HG03196 (cell line): ENCODE results near the gene OR7G2.

Source experiments
- ATAC-seq: cut with Tn5 transposase; IDR thresholded peaks from one replicate; pipeline ENCODE4 v1.9.1; 2021; ENCODE audit not compliant: unreplicated experiment

OR7G2 gene

DNA sequence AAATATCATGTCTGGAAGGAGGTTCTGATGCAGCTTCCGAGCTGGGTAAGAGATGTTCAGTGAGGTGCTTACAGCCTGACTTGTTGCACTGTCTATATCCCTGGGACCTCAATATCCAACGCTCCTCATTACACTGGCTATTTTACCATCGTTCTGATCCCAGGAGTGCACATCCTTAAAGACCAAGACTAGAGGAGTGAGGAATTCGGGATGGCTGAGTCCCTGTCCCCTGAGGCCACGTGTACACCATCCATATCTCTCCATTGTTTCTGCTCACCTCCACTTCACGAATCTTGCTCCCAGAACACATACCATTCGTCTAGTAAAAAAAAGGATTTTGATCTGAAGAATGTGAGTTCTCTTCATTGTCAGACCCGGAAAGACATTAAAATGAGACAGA is at the start of gene OR7G2:
OR7G2 (minus strand) TSS at position 101 of the 400 bp plus-strand sequence. CDS start 4,232 bp downstream, outside the sequence.
- ATAC-seq: no peak

DNA sequence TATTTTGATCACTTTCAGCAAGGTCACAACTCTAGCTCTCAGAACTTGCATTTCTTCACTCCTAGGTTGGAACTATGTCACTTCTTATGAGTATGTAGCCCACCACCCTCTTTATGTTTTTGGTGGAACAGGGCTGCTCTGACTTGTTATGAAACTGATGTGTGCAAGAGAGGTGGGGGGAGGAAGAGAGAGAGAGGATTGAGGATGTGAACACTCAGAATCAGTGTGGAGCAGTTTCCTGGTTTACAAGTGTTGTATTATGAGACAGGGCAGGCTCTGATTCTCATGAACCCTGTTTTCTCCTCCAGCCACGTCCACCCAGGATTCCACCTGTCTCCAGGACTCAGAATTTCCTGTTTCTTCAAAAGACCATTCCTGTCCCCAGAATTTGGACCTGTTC is 49.0 kb upstream of the OR7G2 start:
- no peak for ATAC-seq

DNA sequence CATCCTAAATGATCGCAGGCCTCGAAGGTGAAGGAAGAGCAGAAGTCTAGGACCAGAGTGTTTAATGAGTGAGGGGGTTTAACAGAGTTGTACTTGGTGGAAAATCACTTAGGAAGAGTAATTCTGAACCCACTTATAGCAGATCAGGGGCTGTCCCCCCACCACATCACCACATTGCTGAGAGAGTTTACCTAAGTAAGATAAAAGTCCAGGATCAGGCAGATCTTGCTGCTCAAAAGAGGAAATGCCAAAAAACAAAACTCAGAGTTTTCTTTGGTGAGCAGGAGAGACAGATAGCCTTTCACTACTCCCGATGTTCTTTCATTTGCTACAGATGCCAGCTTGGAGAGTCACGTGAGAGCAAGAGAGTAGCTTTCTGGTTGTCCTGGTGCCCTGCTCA is 48.3 kb upstream of the OR7G2 start:
- ATAC-seq: no peak

DNA sequence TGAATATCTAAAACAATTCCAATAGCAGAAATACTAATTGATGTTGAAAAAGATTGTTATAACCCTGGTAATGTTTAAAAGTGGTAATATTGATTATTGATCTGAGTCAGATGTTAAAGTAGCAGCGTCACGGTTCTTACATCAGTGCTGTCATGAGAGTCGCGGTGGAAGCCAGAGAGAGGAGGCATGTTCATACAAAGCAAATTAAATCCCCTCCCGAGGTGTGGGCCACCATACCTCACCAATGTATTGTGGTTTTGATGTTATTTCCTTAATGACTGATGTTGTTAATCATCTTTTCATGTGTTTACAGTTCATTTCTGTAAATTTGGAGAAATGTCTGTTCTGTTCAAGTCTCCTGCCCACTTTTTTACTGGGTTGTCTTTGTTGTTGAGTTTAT is 44.1 kb upstream of the OR7G2 start:
- ATAC-seq: no peak

DNA sequence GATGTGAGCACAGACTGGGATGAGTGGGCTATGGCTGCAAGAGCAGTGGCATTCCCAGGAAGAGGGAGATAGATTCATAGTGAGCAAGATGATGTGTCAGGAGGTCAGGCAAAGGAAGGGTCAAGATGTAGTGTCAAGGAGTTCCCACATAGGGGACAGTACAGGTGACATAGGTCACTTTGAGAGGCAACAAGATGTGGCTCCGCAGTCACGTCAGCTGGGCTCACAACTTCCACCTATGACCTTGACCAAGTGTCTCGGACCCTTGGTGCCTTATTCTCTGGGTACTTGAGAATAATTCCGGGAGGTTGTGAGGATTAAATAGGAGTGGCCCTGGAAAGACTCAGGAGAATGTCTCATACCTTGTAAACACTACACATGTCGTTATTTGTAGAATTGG is 43.4 kb upstream of the OR7G2 start:
- ATAC-seq: no peak

DNA sequence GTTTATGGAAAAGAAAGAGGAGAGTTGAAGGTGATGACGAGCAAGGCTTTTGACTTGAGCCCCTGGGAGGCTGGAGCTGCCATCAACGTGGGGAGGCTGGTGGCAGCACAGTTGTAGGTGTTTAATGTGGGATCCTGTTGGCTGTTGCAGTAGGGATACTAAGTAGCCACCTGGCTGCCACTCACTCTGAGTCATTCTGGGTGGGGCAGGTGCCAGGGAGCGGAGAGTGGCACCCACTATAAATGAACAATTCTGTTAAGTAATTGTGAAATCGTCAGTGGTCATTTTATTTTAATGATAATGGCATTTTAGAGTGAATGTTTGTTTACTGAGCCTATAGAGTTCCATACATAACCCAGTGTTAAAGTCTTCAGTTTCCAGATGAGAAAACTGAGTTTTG is 42.7 kb upstream of the OR7G2 start:
- ATAC-seq: no peak

DNA sequence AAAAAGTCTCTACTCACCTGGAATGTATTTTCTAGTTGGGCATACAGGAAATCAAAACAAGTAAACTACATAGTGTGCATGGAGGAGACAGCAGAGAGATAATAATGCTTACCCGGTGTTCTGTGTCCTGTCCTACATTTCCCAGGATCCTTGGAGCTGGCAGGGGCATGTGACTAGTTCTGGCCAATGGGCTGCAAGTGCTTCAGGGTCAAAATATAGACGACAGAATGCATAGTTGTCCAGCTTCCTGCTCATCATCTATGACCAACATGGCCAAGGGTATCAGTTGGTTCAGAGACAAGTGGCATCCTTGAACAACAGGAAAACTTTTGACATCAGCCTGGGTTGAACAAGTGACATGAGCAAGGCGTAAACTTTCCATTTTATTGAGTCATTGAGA is 41.4 kb upstream of the OR7G2 start:
- ATAC-seq: no peak

DNA sequence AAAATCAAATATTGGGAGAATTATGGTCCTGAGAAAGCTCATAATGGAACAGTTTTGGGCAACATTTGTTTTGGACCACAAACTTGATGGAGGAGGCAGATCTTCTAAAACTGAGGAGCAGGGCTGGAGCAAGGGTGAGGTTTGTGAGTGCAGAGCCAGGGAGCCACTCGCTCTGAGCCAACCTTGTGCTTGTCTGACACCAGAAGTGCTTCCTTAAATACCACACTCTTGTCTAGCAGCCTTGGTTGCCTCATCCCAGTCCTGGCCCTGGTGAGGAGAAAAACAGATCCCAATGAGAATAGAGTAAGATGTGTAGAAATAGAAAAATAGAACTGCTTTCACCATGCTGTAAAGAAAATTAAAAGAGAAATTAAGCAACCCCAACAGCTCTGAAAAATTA is 39.6 kb upstream of the OR7G2 start:
- ATAC-seq: no peak

DNA sequence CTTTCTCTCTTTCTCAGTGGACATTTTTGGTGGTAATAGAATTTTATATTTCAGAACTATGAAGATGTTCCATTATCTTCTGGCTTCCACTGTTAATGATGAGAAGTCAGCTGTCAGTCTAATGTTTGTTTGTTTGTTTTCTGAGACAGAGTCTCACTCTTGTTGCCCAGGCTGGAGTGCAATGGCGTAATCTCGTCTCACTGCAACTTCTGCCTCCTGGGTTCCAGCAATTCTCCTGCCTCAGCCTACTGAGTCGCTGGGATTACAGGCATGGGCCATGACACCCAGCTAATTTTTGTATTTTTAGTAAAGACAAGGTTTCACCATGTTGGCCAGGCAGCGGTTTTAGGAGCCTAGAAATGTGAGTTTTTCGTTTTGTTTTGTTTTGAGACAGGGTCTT is 37.6 kb upstream of the OR7G2 start:
- ATAC-seq: no peak

DNA sequence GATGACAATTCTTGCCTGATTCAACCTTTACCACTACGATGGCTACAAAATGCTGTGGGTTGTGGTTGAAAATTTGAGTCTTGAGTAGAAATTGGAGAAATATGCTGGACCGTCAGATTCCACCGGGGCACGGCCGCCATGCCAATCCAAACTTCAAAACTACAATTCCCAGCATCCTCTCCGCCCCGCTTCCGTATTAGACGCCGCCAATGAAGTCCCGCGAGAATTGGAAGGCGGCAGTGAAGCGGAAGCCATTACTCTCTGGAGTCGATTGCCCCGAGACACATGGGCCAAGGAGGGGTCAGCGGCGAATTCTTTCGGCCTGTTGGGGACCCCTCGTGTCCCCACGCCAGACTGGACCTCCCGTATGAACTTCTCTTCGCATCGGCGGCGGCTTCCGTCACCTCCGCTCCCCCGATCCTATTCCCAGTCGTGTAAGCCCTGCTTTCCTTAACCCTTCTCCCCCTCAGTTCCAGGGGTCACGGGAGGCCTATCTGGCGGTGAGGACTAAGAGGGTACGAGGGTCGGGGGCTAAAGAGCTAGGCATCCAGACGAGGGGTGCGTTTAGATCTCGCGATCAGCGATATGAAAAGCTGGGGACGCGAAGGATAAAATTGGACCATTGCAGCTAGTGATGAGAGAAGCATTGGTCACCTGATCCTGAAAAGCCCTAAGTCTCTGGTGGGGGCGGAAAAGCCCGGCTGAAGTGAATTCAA is 33.0 kb upstream of the OR7G2 start, which contains the start of gene ZNF317:
ZNF317 (plus strand) TSS at position 239 of the 716 bp plus-strand sequence. CDS start 15,620 bp downstream, outside the sequence.
- ATAC-seq: peak; percentile 97

DNA sequence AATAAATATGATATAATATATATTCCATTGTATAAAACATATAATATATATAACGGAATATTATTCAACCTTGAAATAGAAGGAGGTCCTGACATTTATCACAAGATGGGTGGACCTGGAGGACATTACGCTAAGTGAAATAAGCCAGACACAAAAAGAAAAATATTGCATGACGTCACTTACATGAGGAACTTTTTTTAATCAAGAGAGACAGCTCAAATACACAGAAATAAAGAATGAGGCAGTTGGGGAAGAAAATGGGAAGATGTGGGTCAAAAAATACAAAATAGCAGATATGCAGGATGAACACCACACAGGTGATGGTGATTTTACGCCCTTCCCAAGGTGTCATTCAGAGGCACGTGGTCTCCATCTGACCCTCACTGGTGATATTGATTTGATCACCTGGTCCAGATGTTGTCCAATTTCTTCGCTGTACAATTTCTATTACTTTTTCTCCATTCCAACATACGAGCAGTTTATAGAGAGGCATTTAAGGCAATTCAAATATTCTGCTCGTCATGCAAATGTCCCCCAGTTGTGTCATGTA is 32.4 kb upstream of the OR7G2 start:
- ATAC-seq: peak; percentile 15

DNA sequence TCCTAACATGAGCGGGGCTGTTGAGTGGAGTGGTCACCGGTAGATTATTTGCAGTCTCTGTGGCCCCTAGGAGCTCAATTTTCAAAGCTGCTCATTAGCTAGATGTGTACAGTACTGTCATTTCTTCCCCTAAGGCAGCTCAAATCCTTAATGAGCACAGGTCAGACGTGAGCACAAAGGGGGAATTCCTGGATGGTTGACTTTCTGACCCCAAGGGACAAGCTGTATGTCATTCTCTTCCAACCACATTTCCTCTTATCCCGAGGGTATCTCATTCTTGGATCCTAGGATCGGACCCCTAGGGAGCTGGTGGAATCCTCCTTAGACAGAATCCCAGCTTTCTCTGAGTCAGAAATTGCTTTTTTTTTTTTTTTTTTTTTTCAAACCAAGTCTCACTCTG is 25.1 kb upstream of the OR7G2 start:
- no peak for ATAC-seq

DNA sequence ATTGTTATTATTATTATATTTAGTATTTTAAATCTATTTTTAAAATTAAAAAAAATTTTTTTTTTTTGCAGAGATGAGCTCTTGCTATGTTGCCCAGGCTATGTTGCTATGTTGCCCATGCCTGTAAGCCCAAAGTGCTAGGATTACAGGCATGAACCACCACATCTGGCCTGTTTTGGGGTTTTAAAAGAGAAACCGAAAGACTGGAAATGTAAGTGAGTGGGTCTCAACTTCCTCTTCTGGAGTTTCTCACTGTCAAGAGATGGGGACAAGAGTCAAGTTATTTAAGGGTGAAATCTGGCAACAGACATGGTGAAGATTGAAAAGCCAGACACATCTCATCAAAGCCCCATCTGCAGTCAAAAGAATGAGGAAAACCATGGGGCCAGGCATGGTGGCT is 23.7 kb upstream of the OR7G2 start:
- no peak for ATAC-seq

DNA sequence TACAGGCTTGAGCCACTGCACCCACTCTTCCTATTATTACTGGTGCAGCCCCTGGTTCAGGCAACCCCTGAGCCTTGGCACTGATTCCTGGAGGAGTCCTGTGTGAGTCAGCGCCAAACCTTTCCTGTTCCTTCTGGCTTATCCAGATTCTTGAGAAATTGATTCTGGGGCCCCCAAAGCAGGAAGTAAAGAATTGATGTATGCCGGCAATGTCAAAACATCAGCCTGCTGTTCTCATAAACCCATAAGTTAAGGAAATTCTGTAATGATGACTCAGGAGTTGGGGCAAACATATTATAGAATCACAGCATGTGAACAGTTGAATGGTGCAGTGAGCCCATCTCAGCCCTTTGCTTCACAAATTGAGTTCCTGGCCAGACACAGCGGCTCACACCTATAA is 20.9 kb upstream of the OR7G2 start:
- no peak for ATAC-seq

DNA sequence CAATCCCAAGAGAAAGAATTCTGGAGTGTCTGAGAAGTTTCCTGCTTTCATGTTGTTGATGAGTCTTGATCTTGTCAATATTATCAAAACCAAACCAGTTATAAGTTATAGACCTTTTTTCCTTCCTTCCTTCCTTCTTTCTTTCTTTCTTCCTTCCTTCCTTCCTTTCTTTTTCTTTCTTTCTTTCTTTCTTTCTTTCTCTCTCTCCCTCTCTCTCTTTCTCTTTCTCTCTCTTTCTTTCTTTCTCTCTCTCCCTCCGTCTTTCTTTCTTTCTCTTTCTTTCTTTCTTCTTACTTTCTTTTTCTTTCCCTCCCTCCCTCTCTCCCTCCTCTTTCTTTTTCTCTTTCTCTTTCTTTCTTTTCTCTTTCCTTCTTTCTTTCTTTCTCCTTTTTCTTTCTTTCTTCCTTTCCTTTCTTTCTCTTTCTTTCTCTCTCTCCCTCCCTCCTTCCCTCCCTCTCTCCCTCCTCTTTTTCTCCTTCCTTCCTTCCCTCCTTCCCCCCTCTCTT is 19.7 kb upstream of the OR7G2 start, which contains the start of gene OR7G3:
OR7G3 (minus strand) TSS at position 51 of the 506 bp plus-strand sequence; CDS start at position 51, 0 bp downstream.
- ATAC-seq: no peak

DNA sequence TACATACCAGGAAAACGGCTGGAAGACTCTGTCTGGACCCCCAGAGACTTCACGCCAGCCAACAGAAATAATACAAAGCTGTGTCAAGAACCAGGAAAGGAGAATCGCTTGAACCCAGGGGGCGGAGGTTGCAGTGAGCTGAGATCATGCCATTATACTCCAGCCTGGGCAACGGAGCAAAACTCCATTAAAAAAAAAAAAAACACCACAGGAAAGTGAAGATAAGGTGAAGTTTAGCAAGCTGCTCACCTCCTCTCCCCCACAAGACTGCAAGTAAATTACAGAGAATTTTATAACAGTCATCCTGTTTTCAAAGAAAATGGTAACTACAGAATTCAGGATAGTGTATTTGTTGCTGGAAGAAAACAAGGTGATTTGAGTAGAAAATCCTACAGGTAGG is 9.3 kb upstream of the OR7G2 start:
- ATAC-seq: no peak

DNA sequence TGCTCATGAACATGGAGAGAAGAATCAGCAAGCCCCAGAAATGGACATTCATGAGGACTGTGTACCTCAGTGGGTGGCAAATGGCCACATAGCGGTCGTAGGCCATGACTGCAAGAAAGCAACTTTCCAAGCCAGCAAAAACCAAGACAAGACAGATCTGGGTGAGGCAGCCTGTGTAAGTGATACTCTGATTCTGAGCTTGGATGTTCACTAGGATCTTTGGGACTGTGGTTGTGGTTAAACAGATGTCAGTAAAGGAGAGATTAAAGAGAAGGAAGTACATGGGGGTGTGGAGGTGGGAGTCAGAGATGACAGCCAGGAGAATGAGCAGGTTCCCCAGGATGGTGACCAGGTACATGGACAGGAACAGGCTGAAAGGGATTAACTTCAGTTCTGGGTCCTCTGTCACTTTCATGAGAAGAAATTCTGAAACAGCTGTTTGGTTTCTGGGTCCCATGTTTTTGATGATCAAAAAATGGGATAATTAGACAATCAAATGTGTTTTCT is 8.1 kb upstream of the OR7G2 start, which contains the start of gene OR7G1:
OR7G1 (minus strand) TSS at position 457 of the 507 bp plus-strand sequence; CDS start at position 457, 0 bp downstream.
- ATAC-seq: no peak

DNA sequence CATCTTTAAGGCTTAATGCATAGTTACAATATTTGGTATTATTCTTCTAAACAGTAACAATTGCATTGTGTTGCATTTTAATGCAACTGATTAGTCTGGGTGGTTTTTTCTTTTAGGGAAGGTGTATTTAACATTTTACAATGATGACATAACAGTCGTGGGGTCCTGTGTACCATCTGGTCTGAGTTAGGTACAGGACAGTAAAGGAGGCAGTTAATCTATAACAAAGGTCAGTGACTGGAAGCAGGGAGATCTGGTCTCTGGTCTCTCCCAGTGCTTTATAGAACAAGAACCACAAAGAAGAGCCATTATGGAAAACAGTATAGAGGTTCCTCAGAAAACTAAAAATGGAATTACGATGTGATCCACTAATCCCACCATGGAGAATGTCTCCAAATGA is 2.7 kb upstream of the OR7G2 start:
- no peak for ATAC-seq

DNA sequence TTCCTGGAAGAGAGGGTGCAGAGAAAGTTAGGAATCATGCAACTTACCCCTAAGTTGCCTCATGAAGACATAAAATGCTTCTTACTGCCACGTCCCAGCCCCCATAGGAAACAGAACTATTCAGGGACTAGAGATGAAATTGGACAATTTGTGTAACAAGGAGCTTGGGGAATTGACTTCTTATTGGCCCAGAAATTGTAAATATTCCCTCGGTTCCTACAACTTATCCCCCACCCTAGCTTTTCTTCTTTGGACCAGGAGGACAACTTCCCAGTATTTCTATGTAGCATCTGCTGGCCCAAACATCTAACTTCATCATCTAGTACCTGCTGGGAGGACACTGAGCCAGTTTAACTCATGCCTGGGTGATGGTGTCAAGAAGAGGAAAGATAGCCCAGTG is 20.5 kb downstream of the OR7G2 start, which contains the start of gene OR1M1:
OR1M1 (plus strand) TSS at position 301 of the 400 bp plus-strand sequence. CDS start 6,184 bp downstream, outside the sequence.
- no peak for ATAC-seq

DNA sequence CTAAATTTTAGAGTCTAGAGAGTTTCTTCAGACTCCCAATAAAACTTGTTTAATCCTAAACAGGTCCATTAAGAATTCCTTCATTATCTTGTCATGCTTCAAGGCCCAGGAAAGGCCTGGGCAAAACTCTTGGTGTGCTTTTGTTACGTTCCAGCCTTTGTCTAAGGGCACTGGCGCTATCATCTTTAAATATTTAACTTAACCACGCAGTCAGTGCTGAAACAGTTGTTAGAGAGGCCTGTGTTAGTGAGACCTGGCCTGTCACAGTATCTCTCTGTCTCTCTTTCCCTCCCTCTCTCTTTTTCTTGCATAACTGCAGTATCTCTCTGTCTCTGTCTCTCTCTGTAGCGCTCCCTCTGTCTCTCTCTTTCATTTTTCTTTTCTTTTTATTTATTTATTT is 28.6 kb downstream of the OR7G2 start:
- no peak for ATAC-seq

DNA sequence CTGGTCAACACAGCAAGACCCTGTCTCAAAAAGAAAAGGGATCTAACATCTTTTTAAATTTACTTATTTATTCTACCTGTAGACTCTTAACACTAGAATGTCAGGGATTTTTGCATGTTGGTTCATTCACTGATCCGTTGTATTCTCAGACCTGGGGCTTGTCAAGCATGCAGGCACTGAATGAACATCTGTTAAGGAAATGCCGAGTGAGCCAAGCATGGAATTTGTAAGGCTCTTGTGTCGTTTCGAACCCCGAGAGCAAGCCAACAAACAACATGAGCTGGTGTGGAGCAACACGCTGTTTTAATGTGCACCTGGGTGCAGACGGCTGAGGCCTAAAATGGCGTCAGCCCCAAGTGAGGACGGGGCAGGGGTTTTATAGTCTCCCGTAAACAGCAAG is 30.4 kb downstream of the OR7G2 start:
- ATAC-seq: no peak
